HEK293T (cell line): ENCODE data around the gene ADAMTS12.

Experiments used
- CTCF ChIA-PET: fragments of 350-600 bp; formaldehyde crosslinking; extraction: SDS; loops from one replicate; lab custom pipeline; 2021; ENCODE audit warnings: antibody characterized with exemption, inconsistent platforms; lab: Yijun Ruan, JAX
- POLR2A ChIA-PET: fragments of 350-600 bp; formaldehyde crosslinking; extraction: SDS; loops from one replicate; lab custom pipeline; 2020; ENCODE audit warnings: antibody characterized with exemption, inconsistent platforms; lab: Yijun Ruan, JAX
- DNase-seq: peaks from one replicate; pipeline ENCODE4 v3.0.0; 2012; ENCODE audit warnings: mixed read lengths; ENCODE audit errors: extremely low spot score
- ARNT ChIP-seq: fragments of 450-650 bp; IDR thresholded peaks from 2 replicates; pipeline ENCODE4 v1.6.1; 2017; ENCODE audit warnings: mild to moderate bottlenecking
- BHLHE40 ChIP-seq: fragments of 450-650 bp; IDR thresholded peaks from 2 replicates; pipeline ENCODE4 v1.6.1; 2016; ENCODE audit warnings: mild to moderate bottlenecking, moderate library complexity, borderline replicate concordance
- CTBP1 ChIP-seq: fragments of 450-650 bp; IDR thresholded peaks from 2 replicates; pipeline ENCODE4 v1.6.1; 2016; ENCODE audit warnings: borderline replicate concordance
- ELF4 ChIP-seq: fragments of 450-650 bp; IDR thresholded peaks from 2 replicates; pipeline ENCODE4 v1.6.1; 2017; ENCODE audit warnings: antibody characterized with exemption
- FOXA1 ChIP-seq: fragments of 450-650 bp; IDR thresholded peaks from 2 replicates; pipeline ENCODE4 v1.6.1; 2016; ENCODE audit warnings: mild to moderate bottlenecking
- FOXK2 ChIP-seq: fragments of 450-650 bp; IDR thresholded peaks from 2 replicates; pipeline ENCODE4 v1.6.1; 2016; ENCODE audit warnings: mild to moderate bottlenecking
- FOXM1 ChIP-seq: fragments of 450-650 bp; IDR thresholded peaks from 2 replicates; pipeline ENCODE4 v1.6.1; 2017; ENCODE audit warnings: mild to moderate bottlenecking, borderline replicate concordance
- HDGF ChIP-seq: fragments of 450-650 bp; IDR thresholded peaks from 2 replicates; pipeline ENCODE4 v1.6.1; 2017; ENCODE audit warnings: antibody characterized with exemption, borderline replicate concordance
- L3MBTL2 ChIP-seq: fragments of 450-650 bp; conservative IDR thresholded peaks from 2 replicates; pipeline ENCODE4 v1.6.1; 2016; ENCODE audit warnings: mild to moderate bottlenecking
- LEF1 ChIP-seq: fragments of 450-650 bp; IDR thresholded peaks from 2 replicates; pipeline ENCODE4 v1.6.1; 2017; ENCODE audit warnings: mild to moderate bottlenecking, borderline replicate concordance
- NFRKB ChIP-seq: fragments of 450-650 bp; IDR thresholded peaks from 2 replicates; pipeline ENCODE4 v1.6.1; 2016; ENCODE audit warnings: mild to moderate bottlenecking, moderate library complexity
- PKNOX1 ChIP-seq: fragments of 450-650 bp; IDR thresholded peaks from 2 replicates; pipeline ENCODE4 v1.6.1; 2016
- SP1 ChIP-seq: fragments of 450-650 bp; IDR thresholded peaks from 2 replicates; pipeline ENCODE4 v1.6.1; 2017
- SUZ12 ChIP-seq: fragments of 450-650 bp; IDR thresholded peaks from 2 replicates; pipeline ENCODE4 v1.6.1; 2016; ENCODE audit warnings: mild to moderate bottlenecking
- TARDBP ChIP-seq: fragments of 450-650 bp; IDR thresholded peaks from 2 replicates; pipeline ENCODE4 v1.6.1; 2016
- ZNF384 ChIP-seq: fragments of 450-650 bp; IDR thresholded peaks from 2 replicates; pipeline ENCODE4 v1.6.1; 2016

ADAMTS12 gene

GRCh38 chr5:33633699-33634098 is 258.1 kb downstream of the ADAMTS12 start:
- ChIA-PET POLR2A (no interaction called here), CTCF (no interaction called here)
- TF ChIP-seq FOXM1 (no peak), SP1 (no peak), HDGF (no peak), TARDBP (no peak), NFRKB (no peak), L3MBTL2 (no peak), ARNT (no peak), BHLHE40 (no peak)
- DNase-seq = no peak

GRCh38 chr5:33631786-33632185 is 260.0 kb downstream of the ADAMTS12 start:
- no peak for DNase-seq
- ChIA-PET CTCF (no interaction called here), POLR2A (no interaction called here)
- TF ChIP-seq L3MBTL2 = no peak

- ChIA-PET POLR2A (no interaction called here), CTCF (no interaction called here)
- TF ChIP-seq SP1 (no peak), TARDBP (no peak), NFRKB (no peak), FOXM1 (no peak), ZNF384 (no peak), HDGF (no peak), BHLHE40 (no peak), FOXA1 (no peak), L3MBTL2 (no peak), SUZ12 (no peak), FOXK2 (no peak), LEF1 (no peak), PKNOX1 (no peak), CTBP1 (no peak), ELF4 (no peak), ARNT (no peak)
- no peak for DNase-seq
Observed at GRCh38 chr5:33631139-33631538, 260.7 kb downstream of the ADAMTS12 start.

- ChIA-PET CTCF (no interaction called here), POLR2A (no interaction called here)
- TF ChIP-seq ELF4 (no peak), FOXM1 (no peak), LEF1 (no peak), NFRKB (no peak)
- no peak for DNase-seq
Observed at GRCh38 chr5:33629999-33630398, 261.8 kb downstream of the ADAMTS12 start.

GRCh38 chr5:33628796-33629195 is 263.0 kb downstream of the ADAMTS12 start:
- ChIA-PET CTCF (interaction anchor here (1.2 kb wide), 1 partner anchor 306 kb away, joined by 10 read pairs; no protein-coding TSS in a partner anchor), POLR2A (no interaction called here)
- no peak for DNase-seq
- no peak for TF ChIP-seq SUZ12
- no peak for TF ChIP-seq NFRKB
- no peak for TF ChIP-seq CTBP1
- no peak for TF ChIP-seq FOXK2
- TF ChIP-seq TARDBP = no peak
- TF ChIP-seq LEF1 = no peak
- TF ChIP-seq ARNT = no peak

GRCh38 chr5:33621514-33621913 is 270.3 kb downstream of the ADAMTS12 start:
- ChIA-PET POLR2A (no interaction called here), CTCF (no interaction called here)
- DNase-seq = no peak
- TF ChIP-seq LEF1 (no peak), CTBP1 (no peak), FOXM1 (no peak), FOXA1 (no peak), ZNF384 (no peak), ARNT (no peak), SP1 (no peak), TARDBP (no peak), L3MBTL2 (no peak), SUZ12 (no peak), BHLHE40 (no peak), HDGF (no peak), ELF4 (no peak), NFRKB (no peak), FOXK2 (no peak), PKNOX1 (no peak)

GRCh38 chr5:33614039-33614438 is 277.8 kb downstream of the ADAMTS12 start:
- no peak for TF ChIP-seq HDGF
- no peak for TF ChIP-seq FOXK2
- TF ChIP-seq FOXA1 = no peak
- no peak for TF ChIP-seq L3MBTL2
- no peak for TF ChIP-seq SP1
- TF ChIP-seq PKNOX1 = no peak
- TF ChIP-seq ZNF384 = no peak
- no peak for TF ChIP-seq TARDBP
- TF ChIP-seq NFRKB = no peak
- TF ChIP-seq ARNT = no peak
- TF ChIP-seq LEF1 = no peak
- TF ChIP-seq ELF4 = no peak
- TF ChIP-seq CTBP1 = no peak
- TF ChIP-seq SUZ12 = no peak
- DNase-seq = no peak
- ChIA-PET POLR2A (no interaction called here), CTCF (no interaction called here)
